Tibial artery (tissue), 4 donors: ENCODE data around the gene GPBAR1.

Experiments used
- DNase-seq, 2 donors: peaks; one replicate each; pipeline ENCODE4 v3.0.0-alpha.2; 2019
- H3K27ac ChIP-seq, 2 donors: fragments of 200-600 bp; sonication (generic) in 1 of 2; 1 replicate in 1 of 2; 2 replicates in 1 of 2; pipeline ENCODE4 v1.5.1; 2018 to 2019; ENCODE audit warnings: mild to moderate bottlenecking in 1 of 2
- H3K27me3 ChIP-seq, 2 donors: fragments of 200-600 bp; sonication (generic) in 1 of 2; one replicate each; pipeline versions ENCODE4 v1.5.1 to v1.6.0; 2016 to 2019
- H3K36me3 ChIP-seq, 3 donors: fragments of 200-600 bp; sonication (generic) in 2 of 3; one replicate each; pipeline ENCODE4 v1.5.1; 2016 to 2019; ENCODE audit warnings: mild to moderate bottlenecking in 2 of 3
- H3K4me1 ChIP-seq, 4 donors: fragments of 200-600 bp; sonication (generic) in 2 of 4; 1 replicate in 3 of 4; 2 replicates in 1 of 4; pipeline ENCODE4 v1.5.1; 2016 to 2019
- H3K4me3 ChIP-seq, 2 donors: fragments of 200-600 bp; sonication (generic) in 1 of 2; 1 replicate in 1 of 2; 2 replicates in 1 of 2; pipeline ENCODE4 v1.5.1; 2018 to 2019; ENCODE audit warnings: mild to moderate bottlenecking in 2 of 2
- H3K9me3 ChIP-seq, 3 donors: fragments of 200-600 bp; sonication (generic) in 1 of 3; one replicate each; pipeline ENCODE4 v1.5.1; 2016 to 2019
- intact Hi-C: fragments of 100-400 bp; cut with DNase I; formaldehyde crosslinking; loops from one replicate; pipeline ENCODE4 v1.15.0; 2023; ENCODE audit warnings: low total_unique reads
- TF ChIP-seq, protein P1 (sequence below), 2 experiments: fragments of 200-600 bp in 1 of 2; fragments of 450-650 bp in 1 of 2; IDR thresholded peaks; one replicate each; pipeline ENCODE4 v1.5.1; 2017 to 2019; ENCODE audit warnings: antibody characterized with exemption in 2 of 2, mild to moderate bottlenecking in 1 of 2, moderate library complexity in 1 of 2

GPBAR1 gene

DNA sequence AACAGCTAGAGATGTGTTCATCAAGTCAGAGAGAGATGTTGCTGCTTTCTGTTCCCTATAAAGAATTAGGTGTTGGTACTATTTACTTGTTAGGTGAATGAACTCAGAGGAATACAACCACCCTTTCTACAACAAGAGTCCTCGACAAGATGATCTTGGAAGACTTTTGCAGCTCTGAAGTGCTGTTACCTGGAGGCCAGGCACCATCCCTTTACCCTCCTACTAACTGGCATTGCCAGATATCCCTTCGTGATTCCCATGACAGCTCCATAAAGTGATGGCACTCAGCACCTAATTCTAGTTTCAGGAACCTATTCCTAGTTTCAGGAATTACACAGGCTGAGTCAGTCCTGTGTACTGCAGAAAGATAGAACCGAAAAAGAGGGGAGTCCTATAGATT, 33.9 kb upstream of the GPBAR1 start:
- Histone ChIP-seq H3K9me3 (no peaks in the 10 kb centered on the region), H3K27ac (no peak overlapping the region), H3K36me3 (peaks cover 33 to 61% (median 61%) of the 10 kb centered on the region in 3 donors), H3K4me1 (peaks cover 0 to 81% (median 34%) of the 10 kb centered on the region in 4 donors), H3K4me3 (no peak overlapping the region), H3K27me3 (no peaks in the 10 kb centered on the region)
- DNase-seq: no peak
- TF ChIP-seq, protein P1, sequence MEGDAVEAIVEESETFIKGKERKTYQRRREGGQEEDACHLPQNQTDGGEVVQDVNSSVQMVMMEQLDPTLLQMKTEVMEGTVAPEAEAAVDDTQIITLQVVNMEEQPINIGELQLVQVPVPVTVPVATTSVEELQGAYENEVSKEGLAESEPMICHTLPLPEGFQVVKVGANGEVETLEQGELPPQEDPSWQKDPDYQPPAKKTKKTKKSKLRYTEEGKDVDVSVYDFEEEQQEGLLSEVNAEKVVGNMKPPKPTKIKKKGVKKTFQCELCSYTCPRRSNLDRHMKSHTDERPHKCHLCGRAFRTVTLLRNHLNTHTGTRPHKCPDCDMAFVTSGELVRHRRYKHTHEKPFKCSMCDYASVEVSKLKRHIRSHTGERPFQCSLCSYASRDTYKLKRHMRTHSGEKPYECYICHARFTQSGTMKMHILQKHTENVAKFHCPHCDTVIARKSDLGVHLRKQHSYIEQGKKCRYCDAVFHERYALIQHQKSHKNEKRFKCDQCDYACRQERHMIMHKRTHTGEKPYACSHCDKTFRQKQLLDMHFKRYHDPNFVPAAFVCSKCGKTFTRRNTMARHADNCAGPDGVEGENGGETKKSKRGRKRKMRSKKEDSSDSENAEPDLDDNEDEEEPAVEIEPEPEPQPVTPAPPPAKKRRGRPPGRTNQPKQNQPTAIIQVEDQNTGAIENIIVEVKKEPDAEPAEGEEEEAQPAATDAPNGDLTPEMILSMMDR (IDR thresholded peaks at IDR 0.05): no peak
- intact Hi-C loops: no loop called here

DNA sequence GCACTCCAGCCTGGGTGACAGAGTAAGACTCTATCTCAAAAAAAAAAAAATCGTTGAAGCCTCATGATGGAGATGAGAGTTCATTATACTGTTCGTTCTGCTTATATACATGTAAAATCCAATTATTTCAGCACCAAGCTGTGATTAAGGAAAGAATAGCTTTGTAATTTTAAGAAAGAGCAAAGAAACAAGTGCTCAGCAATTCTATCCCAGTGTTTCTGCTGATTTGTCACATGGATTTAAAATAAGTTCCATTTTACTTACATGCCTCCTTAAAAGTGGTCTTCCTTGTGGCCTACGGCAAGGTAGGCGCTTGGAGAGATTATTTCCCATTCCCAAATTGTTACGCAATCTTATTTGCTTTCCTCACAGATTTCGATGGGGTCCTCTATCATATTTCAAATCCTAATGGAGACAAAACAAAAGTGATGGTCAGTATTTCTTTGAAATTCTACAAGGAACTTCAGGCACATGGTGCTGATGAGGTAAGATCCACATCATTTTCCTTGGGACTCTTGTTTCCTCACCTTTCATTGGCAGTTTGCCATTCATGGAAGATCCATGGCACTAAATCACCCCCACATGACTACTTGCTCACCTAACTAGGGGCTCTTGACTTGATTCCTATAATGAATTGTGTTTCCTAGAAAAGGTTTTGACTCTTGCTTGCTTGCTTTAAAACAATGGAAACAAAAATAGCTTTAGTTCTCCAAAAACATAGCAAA, 32.3 kb upstream of the GPBAR1 start:
- Histone ChIP-seq H3K4me1 (peaks cover 0 to 65% (median 26%) of the 10 kb centered on the region in 4 donors), H3K27me3 (no peaks in the 10 kb centered on the region), H3K27ac (peak overlapping the region; percentile 48 to 49), H3K4me3 (no peak overlapping the region), H3K36me3 (peaks cover 48 to 78% (median 77%) of the 10 kb centered on the region in 3 donors), H3K9me3 (no peaks in the 10 kb centered on the region)
- intact Hi-C loops: no loop called here
- TF ChIP-seq, protein P1 (IDR thresholded peaks at IDR 0.05): no peak
- no peak for DNase-seq

DNA sequence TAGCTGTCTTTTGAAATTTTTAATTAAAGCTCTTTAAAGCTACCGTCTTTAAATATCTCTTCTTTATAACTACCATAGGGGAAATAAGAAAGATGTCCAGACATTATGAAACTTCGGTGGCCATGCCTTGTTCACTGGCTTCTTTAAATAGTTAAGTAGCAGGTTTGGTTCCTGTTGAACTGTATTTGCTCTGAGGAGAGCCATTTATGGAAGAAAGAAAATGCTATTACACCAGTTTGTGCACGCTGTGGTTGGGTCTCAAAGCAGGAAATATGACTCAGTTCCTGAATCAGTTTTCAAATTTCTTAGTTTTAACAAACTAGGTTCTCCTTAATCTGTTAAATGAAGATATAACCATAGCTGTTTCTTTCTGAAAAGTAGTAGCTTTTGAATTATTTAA, 31.6 kb upstream of the GPBAR1 start:
- DNase-seq: peak in 1 of 2 donors; percentile 26
- TF ChIP-seq, protein P1 (IDR thresholded peaks at IDR 0.05): no peak
- peaks cover 51 to 85% (median 83%) of the 10 kb centered on the region in 3 donors for H3K36me3 ChIP-seq

DNA sequence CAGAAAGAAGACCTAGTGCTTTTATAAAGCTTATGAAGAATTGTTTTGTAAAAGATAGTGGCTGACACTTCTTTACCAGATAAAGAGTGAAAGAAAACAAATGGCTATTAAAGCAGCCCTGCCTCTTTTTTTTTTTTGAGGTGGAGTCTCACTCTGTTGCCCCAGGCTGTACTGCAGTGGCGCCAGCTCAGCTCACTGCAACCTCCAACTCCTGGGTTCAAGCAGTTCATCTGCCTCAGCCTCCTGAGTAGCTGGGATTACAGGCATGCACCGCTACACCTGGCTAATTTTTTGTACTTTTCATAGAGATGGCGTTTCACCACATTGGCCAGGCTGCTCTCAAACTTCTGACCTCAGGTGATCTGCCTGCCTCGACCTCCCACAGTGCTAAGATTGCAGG, 31.0 kb upstream of the GPBAR1 start:
- Histone ChIP-seq H3K27ac (peak overlapping the region; percentile 48 to 49), H3K4me3 (no peak overlapping the region), H3K27me3 (no peaks in the 10 kb centered on the region), H3K4me1 (peaks cover 0 to 55% (median 23%) of the 10 kb centered on the region in 4 donors), H3K9me3 (no peaks in the 10 kb centered on the region), H3K36me3 (peaks cover 57 to 85% (median 84%) of the 10 kb centered on the region in 3 donors)
- TF ChIP-seq, protein P1 (IDR thresholded peaks at IDR 0.05): no peak
- no peak for DNase-seq
- intact Hi-C loops: no loop called here

More for the DNA sequence above, 31.6 kb upstream of the GPBAR1 start:
- peaks cover 0 to 59% (median 23%) of the 10 kb centered on the region in 4 donors for H3K4me1 ChIP-seq
- intact Hi-C loops: no loop called here
- no peaks in the 10 kb centered on the region for H3K27me3 ChIP-seq
- H3K9me3 ChIP-seq: no peaks in the 10 kb centered on the region
- H3K4me3 ChIP-seq: no peak overlapping the region
- peak overlapping the region; percentile 48 to 49 for H3K27ac ChIP-seq

DNA sequence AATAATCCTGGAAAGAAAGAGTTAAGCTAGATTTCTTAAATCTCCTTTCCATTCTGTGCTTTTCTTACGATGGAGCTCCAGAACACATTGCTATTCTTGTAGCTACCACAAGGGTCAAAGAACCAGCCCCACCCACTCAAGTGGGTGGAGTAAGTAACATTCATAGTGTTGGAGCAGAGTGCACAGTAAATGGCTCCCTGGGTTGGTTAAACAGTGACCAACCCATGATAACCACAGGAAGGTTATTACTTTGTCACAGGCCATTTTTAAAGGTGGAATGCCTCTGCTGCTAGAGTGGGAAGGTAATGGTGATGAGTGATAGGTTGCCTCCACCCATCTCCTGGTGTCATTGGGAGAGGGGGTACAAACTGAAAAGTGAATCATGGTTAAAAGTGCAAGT, 29.9 kb upstream of the GPBAR1 start:
- Histone ChIP-seq H3K4me3 (no peak overlapping the region), H3K36me3 (peaks cover 66 to 87% (median 86%) of the 10 kb centered on the region in 3 donors), H3K9me3 (no peaks in the 10 kb centered on the region), H3K27me3 (no peaks in the 10 kb centered on the region), H3K27ac (peak overlapping the region in 1 of 2 donors; percentile 49), H3K4me1 (peaks cover 0 to 47% (median 23%) of the 10 kb centered on the region in 4 donors)
- TF ChIP-seq, protein P1 (IDR thresholded peaks at IDR 0.05): no peak
- no peak for DNase-seq
- intact Hi-C loops: no loop called here
